Stimulated activated naive CD8-positive, alpha-beta T cell treated with anti-CD3 and anti-CD28 coated beads, Interleukin-15, amount 100 ng/mL, for 72 hours (primary cell): Measurements from ENCODE around the gene CHRDL2.
"Not testable (repeated sequence)": the region's sequence is repeated elsewhere in the genome, so short reads cannot be mapped to it uniquely, and the experiment has no call there.

ENCODE experiments used
- ATAC-seq: fragments of 150-1000 bp; cut with Tn5 transposase; 2 replicates; pipeline ENCODE4 v1.10.0; 2021; ENCODE audit warnings: mild to moderate bottlenecking, moderate library complexity
- DNase-seq, 2 donors: peaks; one replicate each; pipeline ENCODE4 v3.0.0; 2021 to 2022
- H3K27ac Mint-ChIP-seq, 2 donors: one replicate each; pipeline ENCODE4 v1.8.0; 2022; ENCODE audit warnings: mild to moderate bottlenecking in 2 of 2, mixed read lengths in 2 of 2, moderate library complexity in 2 of 2
- H3K27me3 Mint-ChIP-seq: one replicate; pipeline ENCODE4 v1.8.0; 2022; ENCODE audit warnings: mixed read lengths
- H3K4me1 Mint-ChIP-seq: one replicate; pipeline ENCODE4 v1.8.0; 2022; ENCODE audit warnings: mild to moderate bottlenecking, mixed read lengths
- H3K4me3 Mint-ChIP-seq, 2 donors: one replicate each; pipeline ENCODE4 v1.8.0; 2022; ENCODE audit warnings: mild to moderate bottlenecking in 2 of 2, mixed read lengths in 2 of 2, moderate library complexity in 1 of 2
- H3K9me3 Mint-ChIP-seq, 2 donors: one replicate each; pipeline ENCODE4 v1.8.0; 2022; ENCODE audit warnings: mixed read lengths in 2 of 2

The CHRDL2 gene, protein sequence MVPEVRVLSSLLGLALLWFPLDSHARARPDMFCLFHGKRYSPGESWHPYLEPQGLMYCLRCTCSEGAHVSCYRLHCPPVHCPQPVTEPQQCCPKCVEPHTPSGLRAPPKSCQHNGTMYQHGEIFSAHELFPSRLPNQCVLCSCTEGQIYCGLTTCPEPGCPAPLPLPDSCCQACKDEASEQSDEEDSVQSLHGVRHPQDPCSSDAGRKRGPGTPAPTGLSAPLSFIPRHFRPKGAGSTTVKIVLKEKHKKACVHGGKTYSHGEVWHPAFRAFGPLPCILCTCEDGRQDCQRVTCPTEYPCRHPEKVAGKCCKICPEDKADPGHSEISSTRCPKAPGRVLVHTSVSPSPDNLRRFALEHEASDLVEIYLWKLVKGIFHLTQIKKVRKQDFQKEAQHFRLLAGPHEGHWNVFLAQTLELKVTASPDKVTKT

DNA sequence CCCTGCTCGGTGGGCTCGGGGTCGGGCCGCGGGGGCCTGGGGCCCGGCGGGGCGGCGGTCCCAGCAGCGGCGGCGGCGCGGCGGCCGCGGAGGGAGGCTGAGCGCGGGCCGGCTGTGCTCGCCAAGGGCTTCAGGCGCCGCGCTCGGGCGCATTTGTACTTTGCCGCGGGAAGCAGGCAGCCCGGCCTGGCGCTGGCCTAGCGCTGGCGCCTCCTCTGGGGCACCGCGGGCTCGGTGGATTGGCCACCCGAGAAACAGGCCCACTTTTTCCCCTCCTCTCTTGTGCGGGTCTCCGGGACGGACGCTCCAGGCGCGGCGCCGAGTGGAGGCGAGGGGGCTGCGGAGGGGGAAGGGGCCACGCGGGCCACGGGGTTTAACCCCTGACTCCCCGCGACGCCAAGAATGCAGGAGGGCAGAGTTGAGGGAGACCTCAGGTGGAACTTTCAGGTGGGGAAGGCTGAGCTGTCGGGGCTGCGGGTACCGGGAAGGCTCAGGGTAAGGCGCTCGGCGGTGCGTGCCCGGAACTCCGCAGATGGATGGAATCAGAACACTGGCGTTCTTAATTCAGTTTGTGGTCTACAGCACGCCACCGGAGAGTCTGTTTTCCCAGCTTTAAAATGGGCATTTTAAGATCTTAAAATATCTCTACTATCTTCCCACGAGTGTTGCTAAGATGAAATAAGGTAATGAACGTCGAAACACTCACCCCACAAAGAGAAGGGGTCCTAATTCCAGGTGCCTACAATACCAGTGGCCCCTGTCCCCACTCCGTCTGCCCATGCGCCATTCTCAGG lies at the start of gene CHRDL2:
CHRDL2 (minus strand) TSS at position 126 of the 794 bp plus-strand sequence. CDS start 538 bp downstream, outside the sequence.
- peak within 1 kb of the TSS; percentile 55 to 68 for H3K4me3 Mint-ChIP-seq
- H3K27ac Mint-ChIP-seq: no peak within 1 kb of the TSS
- H3K4me1 Mint-ChIP-seq: peaks cover 15% of the 10 kb centered on the region
- ATAC-seq (no peak), DNase-seq (no peak)
- peaks cover 63% of the 10 kb centered on the region for H3K27me3 Mint-ChIP-seq
- no peaks in the 10 kb centered on the region for H3K9me3 Mint-ChIP-seq

DNA sequence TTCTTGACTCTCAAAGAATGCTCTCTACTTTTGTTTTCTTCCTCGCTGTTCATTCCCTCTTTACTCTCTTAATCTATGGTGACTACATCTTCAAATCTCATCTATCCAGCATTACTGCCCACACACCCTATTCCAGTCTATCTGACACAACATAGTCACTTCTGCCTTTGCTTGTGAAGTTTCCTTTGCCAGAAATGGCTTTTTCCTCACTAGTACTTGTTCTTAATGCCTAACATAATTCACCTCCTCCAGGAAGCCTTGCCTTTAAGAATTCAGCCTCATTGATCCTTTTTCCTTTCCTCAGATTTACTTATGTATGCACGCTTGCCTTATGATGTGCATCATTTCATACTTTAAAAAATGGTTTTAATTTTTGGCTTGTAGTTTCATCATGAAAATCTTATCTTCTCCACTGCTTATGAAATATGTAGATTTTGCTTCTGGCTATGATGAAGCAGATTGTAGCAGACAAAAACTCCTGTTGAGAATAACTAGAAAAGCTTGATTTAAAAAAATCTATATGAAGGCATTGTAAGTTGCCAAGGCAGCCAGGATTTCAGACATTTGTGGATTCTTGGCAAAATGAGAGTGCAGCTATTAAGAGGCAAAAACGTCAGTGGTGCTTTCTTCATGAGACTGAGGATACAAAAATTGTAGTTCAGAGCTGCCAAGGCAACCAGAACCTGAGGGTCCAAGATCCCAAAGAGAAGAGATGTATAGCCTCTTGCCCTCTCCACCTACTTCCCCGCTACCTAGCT lies 49.2 kb upstream of the CHRDL2 start:
- Mint-ChIP-seq H3K4me1 (no peaks in the 10 kb centered on the region), H3K9me3 (no peaks in the 10 kb centered on the region), H3K27me3 (no peaks in the 10 kb centered on the region), H3K4me3 (no peak overlapping the region), H3K27ac (no peak overlapping the region)
- ATAC-seq: no peak
- DNase-seq: no peak

DNA sequence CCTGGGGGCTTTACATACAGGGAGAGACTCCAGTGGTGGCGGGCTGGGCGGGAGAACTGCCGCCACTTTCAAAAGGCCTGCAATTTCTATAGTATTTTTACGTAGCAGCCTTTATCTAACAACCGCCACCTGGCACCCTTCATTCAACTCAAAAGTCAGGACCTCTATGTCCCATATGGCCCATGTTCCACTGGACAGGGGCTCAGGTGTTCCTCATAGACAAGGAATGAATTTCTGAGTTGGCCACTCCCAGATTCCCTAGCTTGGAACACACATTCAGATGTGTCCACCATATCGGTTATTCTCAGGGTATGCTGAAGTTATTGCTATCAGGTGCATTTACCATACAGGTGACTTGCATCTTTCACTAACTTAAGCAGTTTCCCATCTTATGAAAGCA lies 47.4 kb upstream of the CHRDL2 start:
- Mint-ChIP-seq H3K27me3 (no peaks in the 10 kb centered on the region), H3K4me1 (no peaks in the 10 kb centered on the region), H3K9me3 (no peaks in the 10 kb centered on the region), H3K27ac (no peak overlapping the region), H3K4me3 (no peak overlapping the region)
- ATAC-seq (no peak), DNase-seq (no peak)

DNA sequence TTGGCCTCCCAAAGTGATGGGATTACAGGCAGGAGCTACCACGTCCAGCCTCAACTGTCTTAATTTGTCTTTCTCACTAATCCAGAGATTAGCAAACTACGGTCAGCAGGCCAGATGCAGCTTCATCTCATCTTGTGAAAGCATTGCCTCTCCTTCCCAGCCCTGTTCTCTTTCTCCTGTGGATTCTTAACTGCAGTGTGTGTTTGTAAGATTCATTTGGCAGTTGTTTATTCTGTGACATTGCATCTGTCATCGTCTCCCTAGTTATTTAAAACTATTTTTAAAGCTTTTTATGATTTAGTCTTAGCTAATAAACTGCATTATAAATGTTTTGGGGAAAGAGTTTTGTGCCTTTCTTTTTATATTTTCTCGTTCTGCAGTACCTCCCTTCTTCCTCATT lies 46.7 kb upstream of the CHRDL2 start:
- Mint-ChIP-seq H3K4me3 (no peak overlapping the region), H3K4me1 (no peaks in the 10 kb centered on the region), H3K9me3 (no peaks in the 10 kb centered on the region), H3K27me3 (no peaks in the 10 kb centered on the region), H3K27ac (no peak overlapping the region)
- ATAC-seq: no peak
- no peak for DNase-seq

DNA sequence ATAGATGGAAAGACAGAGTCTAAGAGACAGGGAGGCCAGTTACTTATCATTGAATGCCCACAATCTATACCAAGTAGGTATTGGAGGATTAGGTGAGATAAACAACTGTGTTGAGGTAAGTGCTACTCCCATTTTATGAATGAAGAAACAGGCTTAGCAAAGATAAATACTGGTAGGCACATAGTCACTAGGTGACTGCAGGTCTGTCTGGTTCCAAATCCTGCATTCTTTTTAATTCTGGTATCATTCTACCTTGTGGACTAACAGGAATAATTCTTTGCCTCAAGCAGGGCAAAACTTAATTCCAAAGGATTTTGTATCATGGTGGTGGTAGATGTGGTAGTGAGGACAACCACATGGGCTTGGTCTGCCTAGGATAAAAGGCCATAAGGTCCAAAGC lies 45.8 kb upstream of the CHRDL2 start:
- no peak for ATAC-seq

DNA sequence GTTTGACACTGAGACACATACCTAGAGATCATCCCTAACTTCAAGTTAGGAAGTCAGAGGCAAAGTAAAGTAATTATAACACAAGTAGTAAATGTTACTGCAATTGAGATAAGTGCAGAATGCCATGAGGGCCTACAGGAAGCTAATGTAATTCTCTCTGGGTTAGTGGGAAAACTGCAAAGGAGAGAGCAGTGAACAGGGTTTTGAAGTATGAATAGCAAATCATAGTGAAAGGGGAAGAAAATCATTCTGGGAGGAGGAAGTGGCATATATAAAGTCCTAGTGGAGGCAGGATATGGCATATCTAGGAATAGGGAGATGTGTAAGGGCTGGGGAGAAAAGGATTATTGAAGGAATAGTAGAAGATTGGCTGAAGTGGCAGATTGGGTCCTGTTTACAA lies 45.3 kb upstream of the CHRDL2 start:
- DNase-seq (no peak), ATAC-seq (no peak)
- Mint-ChIP-seq H3K27me3 (no peaks in the 10 kb centered on the region), H3K27ac (no peak overlapping the region), H3K4me1 (no peaks in the 10 kb centered on the region), H3K4me3 (no peak overlapping the region), H3K9me3 (no peaks in the 10 kb centered on the region)

More for the DNA sequence above, 45.8 kb upstream of the CHRDL2 start:
- no peaks in the 10 kb centered on the region for H3K4me1 Mint-ChIP-seq
- no peaks in the 10 kb centered on the region for H3K27me3 Mint-ChIP-seq
- DNase-seq: no peak
- H3K9me3 Mint-ChIP-seq: no peaks in the 10 kb centered on the region
- H3K27ac Mint-ChIP-seq: no peak overlapping the region
- no peak overlapping the region for H3K4me3 Mint-ChIP-seq

DNA sequence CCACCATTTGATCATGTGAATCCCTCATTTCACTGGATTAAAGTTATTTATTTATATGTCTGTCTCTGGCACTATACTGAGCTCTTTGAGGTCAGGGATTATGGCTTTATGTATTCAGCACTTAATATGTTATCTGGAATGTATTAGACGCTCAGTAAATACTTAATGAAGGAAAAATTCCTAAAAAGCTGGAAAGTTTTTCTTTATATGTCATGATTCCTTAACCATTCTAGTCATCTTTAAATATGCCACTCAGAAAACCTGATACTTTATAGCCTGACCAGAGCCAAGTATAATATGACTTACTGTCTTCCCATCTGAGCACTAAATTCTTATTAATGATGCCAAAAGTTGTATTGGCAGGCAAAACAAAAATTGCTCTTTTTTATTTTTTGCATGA lies 44.5 kb upstream of the CHRDL2 start:
- no peak for ATAC-seq
- Mint-ChIP-seq H3K27me3 (no peaks in the 10 kb centered on the region), H3K4me3 (no peak overlapping the region), H3K4me1 (no peaks in the 10 kb centered on the region), H3K27ac (no peak overlapping the region), H3K9me3 (no peaks in the 10 kb centered on the region)
- DNase-seq: no peak

DNA sequence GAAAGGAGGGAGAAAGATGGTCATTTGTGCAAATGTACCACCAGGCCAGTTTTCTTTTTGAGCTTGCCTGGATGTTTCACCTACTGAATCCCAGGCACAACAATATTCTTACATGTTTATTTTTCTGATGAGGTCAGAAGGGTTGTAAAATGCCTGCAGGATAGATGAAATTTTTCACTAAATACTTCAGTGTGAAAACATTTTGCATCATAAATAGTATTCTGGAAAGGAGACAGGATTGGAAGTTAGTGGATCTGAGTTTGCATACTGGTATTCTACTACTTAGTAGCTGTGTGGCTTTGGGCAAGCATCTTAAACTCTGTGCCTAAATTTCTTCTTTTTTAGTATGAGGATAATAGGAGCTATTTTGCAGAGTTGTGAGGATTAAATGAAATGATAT lies 42.2 kb upstream of the CHRDL2 start:
- DNase-seq (no peak), ATAC-seq (no peak)
- H3K4me1 Mint-ChIP-seq: peaks cover 17% of the 10 kb centered on the region
- H3K4me3 Mint-ChIP-seq: no peak overlapping the region
- H3K9me3 Mint-ChIP-seq: no peaks in the 10 kb centered on the region
- H3K27ac Mint-ChIP-seq: peak overlapping the region in 1 of 2 donors; percentile 9
- H3K27me3 Mint-ChIP-seq: no peaks in the 10 kb centered on the region

DNA sequence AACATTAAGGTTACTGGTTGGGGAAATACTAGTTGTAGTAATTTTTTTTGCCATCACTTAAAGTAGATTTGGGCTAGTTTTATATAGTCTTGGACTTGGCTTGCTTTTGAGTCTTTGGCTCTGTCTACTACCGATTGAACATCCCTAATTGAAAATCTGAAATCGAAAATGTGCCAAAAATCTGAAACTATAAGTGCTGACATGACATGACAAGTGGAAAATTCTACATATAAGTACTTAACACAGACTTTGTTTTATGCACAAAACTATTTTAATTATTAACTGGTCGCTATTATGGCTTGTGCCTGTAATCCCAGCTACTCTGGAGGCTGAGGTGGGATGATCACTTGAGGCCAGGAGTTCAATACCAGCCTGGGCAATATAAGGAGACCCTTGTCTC lies 39.9 kb upstream of the CHRDL2 start:
- ATAC-seq (no peak), DNase-seq (no peak)
- no peak overlapping the region for H3K27ac Mint-ChIP-seq
- no peak overlapping the region for H3K4me3 Mint-ChIP-seq
- no peaks in the 10 kb centered on the region for H3K9me3 Mint-ChIP-seq
- H3K4me1 Mint-ChIP-seq: peaks cover 26% of the 10 kb centered on the region
- no peaks in the 10 kb centered on the region for H3K27me3 Mint-ChIP-seq

DNA sequence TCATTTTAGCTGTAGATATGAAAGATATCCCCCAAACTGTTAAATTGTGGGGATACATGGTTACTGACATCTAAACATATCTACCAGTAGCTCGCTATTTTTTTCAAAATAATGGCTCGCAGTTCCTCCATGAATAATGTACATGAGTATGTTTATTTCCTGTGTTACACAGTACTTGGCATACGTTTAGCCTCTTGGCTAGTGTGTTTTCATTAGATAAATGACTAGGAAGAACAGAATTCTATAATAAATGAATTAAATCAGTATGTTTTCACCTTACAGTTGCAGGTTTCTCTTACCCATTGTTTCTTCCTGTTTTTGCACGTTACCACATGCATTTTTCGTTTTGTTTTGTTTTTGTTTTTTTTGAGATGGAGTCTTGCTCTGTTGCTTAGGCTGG lies 39.2 kb upstream of the CHRDL2 start:
- no peaks in the 10 kb centered on the region for H3K9me3 Mint-ChIP-seq
- H3K27me3 Mint-ChIP-seq: no peaks in the 10 kb centered on the region
- no peak overlapping the region for H3K4me3 Mint-ChIP-seq
- DNase-seq (no peak), ATAC-seq (no peak)
- H3K27ac Mint-ChIP-seq: no peak overlapping the region
- H3K4me1 Mint-ChIP-seq: peaks cover 26% of the 10 kb centered on the region

DNA sequence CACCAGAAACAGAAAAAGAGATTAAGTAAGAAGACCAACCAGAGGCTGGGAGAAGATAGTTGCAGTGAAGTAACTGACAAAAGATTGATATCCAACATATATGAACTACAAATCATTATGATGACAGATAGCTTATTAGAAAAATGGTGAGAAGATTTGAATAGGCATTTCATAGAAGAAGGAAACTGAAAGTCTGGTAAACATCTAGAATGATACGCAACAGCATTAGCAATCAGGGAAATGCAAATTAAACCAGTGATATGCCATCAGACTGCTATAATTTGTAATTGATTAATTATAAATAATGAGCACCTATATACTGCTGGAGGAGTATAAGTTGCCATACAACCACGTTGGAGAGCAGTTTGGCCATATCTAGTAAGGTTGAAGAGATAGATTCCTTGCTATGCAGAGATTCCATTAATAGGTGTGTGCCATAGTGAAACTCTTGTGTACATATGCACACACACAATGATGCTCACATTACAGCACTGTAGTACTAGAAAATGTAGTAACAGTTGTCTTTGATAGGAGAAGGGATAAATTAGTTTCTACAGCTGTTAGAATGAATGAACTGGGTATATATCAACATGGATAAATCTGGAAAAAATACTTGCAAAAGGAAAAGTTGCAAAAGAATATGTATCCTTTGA lies 38.0 kb upstream of the CHRDL2 start:
- Mint-ChIP-seq H3K4me1 (peaks cover 26% of the 10 kb centered on the region), H3K27ac (peak overlapping the region in 1 of 2 donors; percentile 24), H3K27me3 (no peaks in the 10 kb centered on the region), H3K4me3 (peak overlapping the region in 1 of 2 donors; percentile 1), H3K9me3 (no peaks in the 10 kb centered on the region)
- no peak for ATAC-seq
- no peak for DNase-seq

DNA sequence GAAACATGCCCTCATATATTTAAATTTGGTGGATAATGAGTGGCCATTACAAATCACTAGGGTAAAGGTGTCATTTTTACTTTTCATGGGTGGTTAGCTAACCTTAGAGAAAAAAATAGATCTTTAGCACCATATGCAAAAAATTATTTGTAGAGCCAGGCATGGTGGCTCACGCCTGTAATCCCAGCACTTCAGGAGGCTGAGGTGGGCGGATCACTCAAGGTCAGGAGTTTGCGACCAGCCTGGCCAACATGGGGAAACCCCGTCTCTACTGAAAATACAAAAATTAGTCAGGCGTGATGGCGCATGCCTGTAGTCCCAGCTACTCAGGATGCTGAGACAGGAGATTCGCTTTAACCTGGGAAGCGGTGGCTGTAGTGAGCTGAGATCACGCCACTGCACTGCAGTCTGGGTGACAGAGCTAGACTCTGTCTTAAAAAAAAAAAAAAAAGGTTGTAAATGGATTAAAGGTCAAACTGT lies 37.0 kb upstream of the CHRDL2 start:
- DNase-seq: peak in 1 of 2 donors; percentile 58
- not testable (repeated sequence) for H3K27me3 Mint-ChIP-seq, H3K9me3 Mint-ChIP-seq
- peaks cover 26% of the 10 kb centered on the region for H3K4me1 Mint-ChIP-seq
- ATAC-seq: peak; percentile 84
- H3K4me3 Mint-ChIP-seq: peak overlapping the region; percentile 26 to 58
- peak overlapping the region; percentile 14 to 24 for H3K27ac Mint-ChIP-seq

DNA sequence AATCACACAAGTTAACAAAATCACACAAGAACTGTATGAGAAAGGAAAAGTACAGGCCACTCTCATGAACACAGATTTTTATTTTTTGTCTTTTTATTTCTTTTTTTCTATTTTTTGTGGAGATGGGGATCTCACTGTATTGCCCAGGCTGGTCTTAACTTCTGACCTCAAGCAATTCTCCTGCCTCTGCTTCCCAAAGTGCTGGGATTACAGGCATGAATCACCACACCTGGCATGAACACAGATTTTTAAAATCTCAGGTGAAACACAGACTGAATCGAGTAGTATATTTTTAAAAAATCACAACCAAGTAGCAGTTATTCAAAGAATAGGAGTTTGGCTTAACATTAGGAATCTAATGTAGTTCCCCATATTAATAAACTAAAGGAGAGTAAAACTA lies 35.7 kb upstream of the CHRDL2 start:
- H3K4me1 Mint-ChIP-seq: peaks cover 34% of the 10 kb centered on the region
- no peak overlapping the region for H3K4me3 Mint-ChIP-seq
- H3K9me3 Mint-ChIP-seq: peaks cover 0 to 9% of the 10 kb centered on the region in 2 donors
- no peak overlapping the region for H3K27ac Mint-ChIP-seq
- DNase-seq: no peak
- no peak for ATAC-seq
- no peaks in the 10 kb centered on the region for H3K27me3 Mint-ChIP-seq

DNA sequence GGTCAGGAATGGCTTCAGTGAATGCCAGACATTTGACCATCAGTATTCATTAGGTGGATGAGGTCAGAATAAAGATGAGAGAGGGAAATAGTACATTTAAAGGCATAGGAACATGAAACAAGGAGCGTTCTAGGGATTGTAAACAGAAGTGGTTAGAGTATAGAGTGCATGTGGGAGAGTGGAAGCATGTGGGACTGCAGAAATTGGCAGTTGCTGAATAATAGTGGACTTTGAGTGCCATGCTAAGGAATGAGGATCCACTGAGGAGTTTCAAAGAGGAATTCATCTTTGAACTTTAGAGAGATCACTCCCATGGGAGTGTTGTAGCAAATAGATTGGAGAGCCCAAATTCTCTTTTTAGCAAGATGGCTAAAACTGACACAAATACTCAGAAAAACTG lies 25.3 kb upstream of the CHRDL2 start:
- peaks cover 24% of the 10 kb centered on the region for H3K4me1 Mint-ChIP-seq
- no peaks in the 10 kb centered on the region for H3K27me3 Mint-ChIP-seq
- H3K9me3 Mint-ChIP-seq: peaks cover 6 to 9% of the 10 kb centered on the region in 2 donors
- DNase-seq (no peak), ATAC-seq (no peak)
- H3K27ac Mint-ChIP-seq: no peak overlapping the region
- H3K4me3 Mint-ChIP-seq: no peak overlapping the region

DNA sequence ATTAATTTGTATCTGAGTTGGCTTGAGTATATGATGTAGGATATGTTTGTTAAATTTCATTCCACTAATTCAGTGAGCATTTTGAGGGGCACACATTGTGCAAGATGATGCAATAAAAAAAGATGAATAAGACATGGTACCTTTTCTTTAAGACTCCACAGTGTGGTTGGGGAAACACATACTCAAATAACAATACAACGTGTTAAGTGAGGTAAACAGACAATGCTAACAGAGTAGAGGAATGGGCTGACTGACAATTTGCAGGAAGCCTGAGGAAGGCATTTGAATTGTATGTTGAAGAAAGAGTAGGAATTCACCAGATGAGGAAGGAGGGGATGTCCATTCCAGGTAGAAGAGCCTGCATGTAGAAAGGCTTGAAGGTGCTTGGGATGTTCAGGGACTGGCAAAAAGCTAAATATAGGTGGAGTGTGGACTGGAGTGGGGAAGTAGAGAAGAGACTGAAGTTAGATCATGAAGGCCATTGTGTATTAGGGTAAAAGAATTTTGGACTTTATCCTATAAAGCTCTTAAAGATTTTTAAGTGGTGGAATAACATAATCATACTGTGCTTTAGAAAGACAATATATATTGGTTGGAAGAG lies 24.3 kb upstream of the CHRDL2 start:
- no peak overlapping the region for H3K4me3 Mint-ChIP-seq
- ATAC-seq: peak; percentile 84

More for the DNA sequence above, 24.3 kb upstream of the CHRDL2 start:
- Mint-ChIP-seq H3K27me3 (no peaks in the 10 kb centered on the region), H3K4me1 (peaks cover 31% of the 10 kb centered on the region), H3K9me3 (peaks cover 6 to 9% of the 10 kb centered on the region in 2 donors), H3K27ac (peak overlapping the region in 1 of 2 donors; percentile 85)
- DNase-seq: no peak
